ENCODE results near the gene NIPA2.

DNA sequence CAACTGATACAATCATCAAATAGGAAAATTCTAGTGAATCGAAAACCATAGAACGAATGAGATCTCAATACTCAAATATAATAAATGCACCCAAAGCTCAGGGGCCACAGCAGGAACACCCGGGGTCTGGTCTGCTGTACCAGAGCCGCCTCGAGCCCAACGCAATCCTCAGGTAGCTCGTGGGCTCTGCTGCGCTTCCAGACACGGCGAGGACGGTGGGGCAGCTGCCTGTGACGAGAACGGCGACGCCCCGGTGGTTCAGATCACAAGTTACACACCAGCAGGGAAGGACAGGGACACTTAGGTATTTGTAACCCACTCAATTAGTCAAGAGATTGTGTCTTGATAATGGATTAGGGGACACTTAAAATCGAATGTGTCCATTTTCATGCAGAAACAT, 54.6 kb downstream of the NIPA2 start:
- TF ChIP-seq POLR2A (IDR thresholded peaks at IDR 0.05) (no peak), EP300 (IDR thresholded peaks at IDR 0.05) (no peak), CTCF (IDR thresholded peaks at IDR 0.05) (no peak)
